Colonic mucosa (tissue), 4 donors: Measurements from ENCODE around the gene ANK3. TPM values are rescaled to one million over a fixed set of nuclear protein-coding genes. Genes with fewer than 3 reads are reported as not detected.

Source experiments
- DNase-seq: peaks from one replicate; pipeline ENCODE4 v3.0.0-alpha.2; 2020
- H3K27ac ChIP-seq: fragments of 200-600 bp; one replicate; pipeline ENCODE4 v1.8.0; 2021
- H3K27me3 ChIP-seq: fragments of 200-600 bp; one replicate; pipeline ENCODE4 v1.8.0; 2021
- H3K36me3 ChIP-seq: fragments of 200-600 bp; one replicate; pipeline ENCODE4 v1.8.0; 2021
- H3K4me1 ChIP-seq: fragments of 200-600 bp; one replicate; pipeline ENCODE4 v1.8.0; 2021; ENCODE audit warnings: mild to moderate bottlenecking
- H3K4me3 ChIP-seq: fragments of 200-600 bp; one replicate; pipeline ENCODE4 v1.8.0; 2021
- H3K9ac ChIP-seq, 2 donors: one replicate each; pipeline ENCODE4 v1.7.0; 2013; ENCODE audit warnings: control low read depth in 2 of 2, low read depth in 2 of 2, low read length in 2 of 2
- H3K9me3 ChIP-seq: fragments of 200-600 bp; one replicate; pipeline ENCODE4 v1.8.0; 2021
- CTCF ChIP-seq: fragments of 200-600 bp; IDR thresholded peaks from one replicate; pipeline ENCODE4 v1.8.0; 2022; ENCODE audit warnings: antibody characterized with exemption, mild to moderate bottlenecking
- intact Hi-C: fragments of 100-400 bp; cut with DNase I; formaldehyde crosslinking; loops from one replicate; pipeline ENCODE4 v1.14.1; 2022
- total RNA-seq, 2 donors: library from RNA; stranded (reverse); fragmentation: NEBNext Ultra II Directional in 1 of 2; extraction: Animal tissue kit (Norgen Biotek cat#: 25700) in 1 of 2; gene quantifications; one replicate each; pipeline ENCODE4 v1.2.1, GENCODE V29; 2021
- donor health status: healthy.
- donor health status: DM: no; HTN: no; CAD: no.
- donor health status: DM: no; HTN: no; CAD: no.

The ANK3 gene
- total RNA-seq, 2 donors from 2014 or later = 34.6 to 82.8 TPM

- no peak for TF ChIP-seq CTCF
- Histone ChIP-seq H3K9me3 (no peaks in the 10 kb centered on the region), H3K9ac (no peak overlapping the region), H3K4me3 (no peak overlapping the region), H3K36me3 (no peaks in the 10 kb centered on the region), H3K27me3 (no peaks in the 10 kb centered on the region), H3K4me1 (no peaks in the 10 kb centered on the region), H3K27ac (no peak overlapping the region)
- DNase-seq = no peak
- intact Hi-C loops = no loop called here
Observed at GRCh38 chr10:60262647-60263126, 127.0 kb downstream of the ANK3 start.

GRCh38 chr10:60260321-60260720, 129.4 kb downstream of the ANK3 start:
- no peak for DNase-seq
- Histone ChIP-seq H3K4me1 (no peaks in the 10 kb centered on the region), H3K36me3 (no peaks in the 10 kb centered on the region), H3K27ac (no peak overlapping the region), H3K27me3 (no peaks in the 10 kb centered on the region), H3K4me3 (no peak overlapping the region), H3K9ac (no peak overlapping the region), H3K9me3 (no peaks in the 10 kb centered on the region)
- intact Hi-C loops = no loop called here
- TF ChIP-seq CTCF = no peak

GRCh38 chr10:60258429-60258797, 131.3 kb downstream of the ANK3 start:
- intact Hi-C loops = no loop called here
- no peak for TF ChIP-seq CTCF

GRCh38 chr10:60257767-60258428, 131.8 kb downstream of the ANK3 start:
- Histone ChIP-seq H3K9ac (no peak overlapping the region), H3K9me3 (no peaks in the 10 kb centered on the region), H3K36me3 (no peaks in the 10 kb centered on the region), H3K4me1 (no peaks in the 10 kb centered on the region), H3K4me3 (no peak overlapping the region), H3K27ac (no peak overlapping the region), H3K27me3 (no peaks in the 10 kb centered on the region)
- intact Hi-C loops = no loop called here
- no peak for DNase-seq
- no peak for TF ChIP-seq CTCF

More at GRCh38 chr10:60258429-60258797, 131.3 kb downstream of the ANK3 start:
- Histone ChIP-seq H3K9ac (no peak overlapping the region), H3K27ac (no peak overlapping the region), H3K9me3 (no peaks in the 10 kb centered on the region), H3K36me3 (no peaks in the 10 kb centered on the region), H3K4me1 (no peaks in the 10 kb centered on the region), H3K27me3 (no peaks in the 10 kb centered on the region), H3K4me3 (no peak overlapping the region)
- DNase-seq = no peak

GRCh38 chr10:60254776-60255175, 134.9 kb downstream of the ANK3 start:
- no peak for TF ChIP-seq CTCF
- H3K27me3 ChIP-seq = no peaks in the 10 kb centered on the region
- H3K27ac ChIP-seq = no peak overlapping the region
- no peak overlapping the region for H3K4me3 ChIP-seq
- no peak for DNase-seq
- H3K9me3 ChIP-seq = no peaks in the 10 kb centered on the region
- intact Hi-C loops = no loop called here
- H3K36me3 ChIP-seq = no peaks in the 10 kb centered on the region
- no peak overlapping the region for H3K9ac ChIP-seq
- no peaks in the 10 kb centered on the region for H3K4me1 ChIP-seq
